A549 treated with Hydrocortisone at 1 μM for 4 hours (cell line): ENCODE measurements around the gene MAGI2. TPM values are rescaled to one million over a fixed set of nuclear protein-coding genes. Genes with fewer than 3 reads are reported as not detected.

Experiments
- total RNA-seq: library from RNA; stranded (reverse); fragments of 200-300 nt; extraction: Qiagen RNA extraction; gene quantifications from 5 replicates; pipeline ENCODE4 v1.2.3, GENCODE V29; 2022

Gene MAGI2
- 0.23 to 0.62 TPM (median 0.40 TPM) in 5 replicates for total RNA-seq

DNA sequence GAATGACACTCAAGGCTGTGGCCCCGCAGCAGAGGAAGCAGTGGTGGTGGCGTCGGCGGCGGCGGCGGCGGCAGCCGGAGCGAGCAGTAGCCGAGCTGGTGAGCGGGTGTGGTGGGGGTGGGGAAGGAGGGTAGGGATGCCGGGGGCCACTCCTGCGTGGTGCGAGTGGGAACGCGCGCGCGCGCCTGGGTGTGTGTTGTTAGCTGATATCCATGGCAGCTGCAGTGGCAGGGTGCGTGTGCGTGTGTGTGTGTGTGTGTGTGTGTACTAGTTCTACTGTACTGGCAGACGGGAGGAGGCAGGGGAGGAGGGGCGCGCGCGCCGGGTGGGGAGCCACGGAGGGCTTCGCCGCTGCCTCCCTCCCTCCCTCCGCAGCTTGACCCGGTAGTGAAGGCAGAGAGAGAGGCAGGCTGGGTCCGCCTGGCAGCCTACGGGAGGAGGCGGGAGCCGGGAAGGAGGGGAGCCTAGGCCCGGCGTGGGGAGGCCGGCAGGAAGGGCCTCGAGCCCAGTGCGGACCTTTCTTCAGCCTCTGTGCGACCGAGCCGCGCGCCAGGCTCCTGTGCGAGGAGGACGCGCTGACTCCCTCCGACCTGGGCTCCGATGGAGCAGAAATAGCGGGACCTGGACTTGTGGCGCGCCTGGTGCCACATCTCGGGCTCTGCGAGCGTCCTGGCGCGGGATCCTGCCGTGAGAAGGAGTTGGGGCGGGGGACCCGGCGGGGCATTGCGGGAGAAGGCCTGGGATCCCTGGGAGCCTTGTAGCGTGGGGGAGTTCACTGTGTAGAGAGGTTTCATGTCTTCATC is at the start of gene MAGI2:
Gene MAGI2 (minus strand): TSS at position 110 of the 803 bp plus-strand sequence. CDS start 347 bp downstream, outside the sequence.

